Stimulated activated CD8-positive, alpha-beta memory T cell treated with anti-CD3 and anti-CD28 coated beads, Interleukin-7, amount 100 ng/mL, for 4 hours (primary cell): ENCODE data around the gene SOX8.
"Not testable (repeated sequence)": the region's sequence is repeated elsewhere in the genome, so short reads cannot be mapped to it uniquely, and the experiment has no call there.

Experiments
- DNase-seq, 2 donors: peaks; one replicate each; pipeline ENCODE4 v3.0.0-alpha.2; 2020; ENCODE audit warnings: low read depth in 2 of 2

SOX8 gene

DNA sequence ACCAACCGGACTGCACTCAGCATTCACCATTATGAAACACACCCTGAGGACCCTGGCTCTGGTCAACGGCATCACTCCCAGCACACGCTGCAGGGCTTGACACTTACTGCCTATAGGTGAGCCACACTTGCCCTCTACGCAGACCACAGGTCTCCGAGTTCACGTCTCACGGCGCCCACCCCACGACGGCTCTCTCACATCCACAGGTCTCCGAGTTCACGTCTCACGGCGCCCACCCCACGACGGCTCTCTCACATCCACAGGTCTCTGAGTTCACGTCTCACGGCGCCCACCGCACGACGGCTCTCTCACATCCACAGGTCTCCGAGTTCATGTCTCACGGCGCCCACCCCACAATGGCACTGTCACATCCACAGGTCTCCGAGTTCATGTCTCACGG is 25.8 kb upstream of the SOX8 start:
- not testable (repeated sequence) for DNase-seq

DNA sequence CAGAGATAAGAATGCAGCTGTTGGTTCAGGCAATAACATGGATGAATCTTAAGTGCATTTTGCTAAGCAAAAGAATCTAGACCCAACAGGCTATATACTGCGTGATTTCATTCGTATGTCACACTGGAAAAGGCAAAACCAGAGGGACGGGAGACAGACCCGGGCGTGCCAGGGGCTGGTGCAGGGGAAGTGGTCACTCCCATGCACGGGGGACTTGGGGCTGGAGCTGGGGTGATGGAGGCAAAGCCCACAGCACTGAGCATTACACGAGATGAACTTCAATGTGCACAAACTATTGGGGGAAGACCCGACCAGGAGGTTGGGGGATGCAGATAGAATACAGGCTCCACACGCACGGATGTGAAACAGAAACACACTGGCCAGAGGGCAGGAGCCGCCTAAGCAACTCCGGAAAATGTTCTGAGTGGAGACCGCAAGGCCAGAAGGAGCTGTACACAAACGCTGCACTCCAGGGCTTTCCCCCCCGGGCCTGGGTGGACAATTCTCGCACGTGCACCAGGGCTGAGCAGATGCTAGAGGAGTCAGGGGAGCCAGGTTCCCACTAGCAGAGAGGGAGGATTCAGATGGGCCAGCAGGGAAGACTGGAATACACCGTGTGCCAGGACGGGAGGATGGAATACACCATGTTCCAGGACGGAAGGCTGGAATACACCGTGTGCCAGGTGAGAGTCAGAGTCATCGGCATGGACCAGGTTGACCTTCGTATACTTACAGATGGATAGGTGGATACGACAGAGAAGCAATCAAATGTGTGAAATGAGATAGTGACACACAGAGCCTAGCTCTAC is 22.1 kb upstream of the SOX8 start:
- DNase-seq: no peak

DNA sequence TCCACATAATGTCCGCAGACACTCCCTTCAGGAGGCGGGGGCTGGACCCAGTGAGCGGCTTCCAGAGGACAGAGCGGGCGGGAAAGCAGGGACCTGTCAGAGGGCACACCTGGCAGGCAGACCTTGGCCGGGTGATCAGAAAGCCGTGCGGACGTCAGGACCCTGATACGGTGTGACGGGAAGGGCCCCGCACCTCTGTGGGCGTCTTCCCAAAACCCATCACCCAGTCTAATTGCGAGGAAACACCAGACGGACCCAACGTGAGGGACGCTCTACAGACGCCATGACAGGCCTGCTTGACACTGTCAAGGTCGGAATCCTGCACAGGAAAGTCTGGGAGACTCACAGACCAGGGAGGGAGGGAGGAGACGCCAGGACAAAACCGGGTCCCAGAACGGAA is 19.2 kb upstream of the SOX8 start:
- no peak for DNase-seq

DNA sequence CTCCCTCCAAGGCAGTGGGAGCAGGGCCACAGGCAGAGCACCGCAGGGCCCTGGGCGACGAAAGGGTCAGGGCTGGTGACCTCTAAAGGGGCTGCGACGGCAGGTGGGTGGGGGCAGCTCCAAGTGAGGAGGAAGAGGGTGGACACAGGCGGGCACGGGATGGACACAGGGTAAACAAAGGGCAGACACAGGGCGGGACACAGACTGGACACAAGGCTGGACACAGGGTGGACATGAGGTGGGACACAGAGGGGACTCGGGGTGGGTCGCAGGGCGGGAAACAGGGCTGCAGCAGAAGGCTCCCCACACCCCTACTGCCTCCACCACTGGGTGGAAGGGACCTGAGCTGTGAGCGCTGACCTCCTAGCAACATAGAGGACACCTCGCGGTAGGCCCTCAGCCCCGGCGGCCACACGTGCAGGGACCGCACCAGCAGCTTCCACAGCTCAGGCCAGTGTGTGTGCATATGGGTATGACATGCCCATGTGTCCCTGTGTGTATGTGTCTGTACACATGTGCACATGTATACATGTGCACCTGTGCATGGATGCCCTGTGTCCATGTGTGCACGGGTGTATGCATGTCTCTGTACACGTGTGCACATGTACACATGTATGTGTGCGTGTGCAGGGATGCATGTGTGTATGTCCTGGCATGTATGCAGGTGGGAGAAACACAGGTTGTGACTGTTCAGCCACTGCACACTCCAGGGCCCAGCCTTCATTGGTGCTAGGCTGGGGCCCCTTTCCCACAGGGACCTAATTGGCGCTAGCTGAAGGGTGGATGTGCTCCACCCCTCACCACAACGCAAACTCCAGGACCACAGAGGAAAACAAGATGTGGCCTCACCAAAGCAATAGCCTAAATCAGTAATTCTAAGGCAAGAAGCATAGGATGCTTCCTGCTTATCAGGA is 18.4 kb upstream of the SOX8 start:
- no peak for DNase-seq

DNA sequence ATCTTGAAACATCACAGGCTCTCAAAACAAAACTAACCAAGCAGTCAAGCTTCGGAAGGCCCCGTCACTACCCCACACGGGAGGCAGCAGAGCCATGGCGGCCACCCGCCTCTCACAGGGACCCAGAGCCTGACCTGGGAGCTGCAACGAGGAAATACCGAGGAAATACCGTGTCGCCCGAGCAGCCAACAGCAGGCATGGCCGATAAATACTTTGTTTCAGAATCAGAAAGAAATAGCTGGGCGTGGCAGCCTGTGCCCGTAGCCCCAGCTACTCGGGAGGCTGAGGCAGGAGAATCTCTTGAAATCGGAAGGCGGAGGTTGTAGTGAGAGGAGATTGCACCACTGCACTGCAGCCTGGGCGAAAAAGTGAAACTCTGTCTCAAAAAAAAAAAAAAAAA is 17.7 kb upstream of the SOX8 start:
- DNase-seq: no peak

DNA sequence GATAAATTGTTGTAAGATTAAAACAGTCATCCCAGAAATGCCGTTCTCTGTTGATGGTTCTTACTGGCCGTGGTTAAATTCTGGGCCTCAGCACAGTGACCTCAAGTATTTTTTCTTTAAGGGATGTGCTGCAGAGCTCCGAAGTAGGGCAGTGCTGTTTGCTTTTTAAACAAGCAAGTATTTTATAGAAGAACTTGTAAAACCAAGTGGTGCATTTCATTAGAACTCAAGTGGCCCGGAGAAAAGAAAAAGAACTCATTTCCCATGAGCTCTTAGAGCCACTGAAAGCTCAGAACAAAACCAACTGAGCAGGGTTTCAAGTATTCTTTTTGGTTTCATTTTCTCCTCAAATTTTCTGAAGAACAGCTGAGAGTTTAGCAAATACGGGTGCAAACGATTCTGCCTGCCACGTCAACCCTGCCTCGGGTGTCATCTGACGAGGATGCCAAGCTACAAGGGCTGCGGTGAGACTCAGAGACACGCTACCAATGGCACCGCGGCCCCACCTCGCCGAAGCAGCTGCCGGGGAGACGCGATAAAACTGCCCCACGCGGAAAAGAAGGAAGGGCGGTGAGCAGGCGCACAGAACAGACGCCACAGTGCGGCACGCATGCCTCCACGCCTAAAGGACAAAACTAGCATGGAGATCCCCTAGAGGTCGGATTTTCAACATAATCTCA is 17.1 kb upstream of the SOX8 start:
- peak in 1 of 2 donors; percentile 40 for DNase-seq

DNA sequence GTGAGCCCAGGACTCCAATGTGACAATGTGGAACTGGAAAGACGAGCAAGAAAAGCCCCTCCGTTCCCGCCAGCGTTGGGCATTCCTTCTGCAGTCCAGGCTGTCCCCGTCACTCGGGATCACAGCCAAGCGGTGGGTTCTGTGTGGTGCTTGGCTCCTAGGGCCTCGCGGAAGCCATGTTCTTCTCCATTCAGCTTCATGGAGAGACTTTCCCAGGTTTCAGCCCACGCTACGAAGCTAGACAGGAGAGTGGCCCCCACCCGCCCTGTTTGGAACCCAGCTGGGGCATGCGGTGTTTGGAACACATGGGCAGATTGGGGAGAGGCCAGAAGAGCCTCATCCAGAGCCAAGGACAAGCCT is 16.6 kb upstream of the SOX8 start:
- no peak for DNase-seq

DNA sequence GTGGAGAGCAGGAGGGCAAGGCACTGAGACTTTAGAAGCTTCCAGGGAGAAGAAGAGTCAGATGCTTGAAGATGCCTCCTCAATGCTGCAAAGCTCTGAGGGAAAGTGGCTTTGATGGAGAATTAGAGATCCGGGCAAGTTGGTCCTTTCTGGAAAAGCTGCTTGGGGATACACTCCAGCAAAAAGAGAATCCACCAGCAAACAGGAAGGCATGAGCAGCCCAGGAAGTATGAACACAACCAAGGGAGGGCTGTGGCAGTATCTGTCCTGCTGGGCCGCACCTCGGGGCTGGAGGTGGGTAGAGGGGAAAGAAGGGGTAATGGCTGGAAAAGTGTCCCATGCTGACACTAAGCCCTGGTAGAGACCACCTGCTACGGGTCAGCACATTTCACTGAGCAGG is 16.1 kb upstream of the SOX8 start:
- no peak for DNase-seq

DNA sequence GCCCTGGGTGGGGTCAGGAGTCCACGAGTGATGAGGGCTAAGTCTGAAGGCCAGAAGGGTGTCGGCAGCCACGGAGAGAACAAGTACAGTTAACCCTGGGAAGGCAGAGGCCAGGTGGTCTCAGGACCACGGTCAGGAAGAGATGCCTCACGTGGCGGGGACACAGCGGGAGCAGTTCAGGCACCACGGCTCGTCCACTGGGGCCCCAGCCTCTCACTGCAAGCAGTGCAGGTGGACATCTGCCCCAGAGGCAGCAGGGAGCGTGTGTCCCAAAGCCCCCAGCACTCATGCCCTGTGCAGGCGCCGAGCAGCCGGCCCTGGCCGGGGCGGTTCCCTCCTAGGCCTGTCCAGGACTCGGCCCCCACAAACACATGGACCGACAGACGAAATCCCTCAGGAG is 15.5 kb upstream of the SOX8 start:
- DNase-seq: no peak

DNA sequence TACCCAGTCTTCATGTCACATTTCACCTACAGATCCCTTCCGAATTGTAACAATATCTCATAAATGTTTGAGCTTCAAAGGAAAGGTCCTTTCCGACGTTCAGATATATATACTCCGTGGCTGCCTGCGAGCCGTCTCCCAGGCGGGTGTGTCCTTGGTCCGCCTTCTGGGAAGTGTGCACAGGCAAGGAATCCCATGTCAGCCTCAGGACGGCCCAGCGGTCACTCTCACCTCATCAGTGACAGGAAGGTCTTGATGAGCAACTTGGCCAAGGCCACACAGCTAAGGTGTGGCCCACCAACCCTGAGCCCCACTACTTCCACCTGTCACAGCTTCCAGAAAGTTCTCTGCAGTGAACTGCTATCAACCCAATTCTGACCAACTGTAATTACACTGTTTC is 15.1 kb upstream of the SOX8 start:
- no peak for DNase-seq

DNA sequence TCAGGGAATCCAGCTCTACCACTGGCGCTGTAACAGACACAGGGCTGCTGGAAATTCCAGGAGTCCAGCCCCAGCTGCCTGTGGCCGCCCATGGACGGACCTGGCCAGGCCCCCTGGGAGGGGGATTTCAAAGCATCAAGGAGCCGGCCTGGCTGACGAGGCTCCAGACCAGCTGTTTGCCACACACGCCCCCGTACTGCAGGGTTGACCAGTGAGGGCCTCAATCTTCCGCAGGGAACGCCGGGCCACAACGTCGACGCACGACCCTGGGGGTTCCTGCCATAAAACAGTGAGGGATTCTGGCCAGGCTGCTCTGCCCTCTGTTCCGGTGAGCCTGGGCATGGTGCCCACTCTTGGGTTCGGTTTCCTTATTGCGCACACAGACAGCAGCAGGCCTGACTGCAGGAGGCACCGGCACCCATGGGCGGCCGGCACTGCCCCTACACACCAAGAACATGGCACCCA is 14.5 kb upstream of the SOX8 start:
- DNase-seq: no peak

DNA sequence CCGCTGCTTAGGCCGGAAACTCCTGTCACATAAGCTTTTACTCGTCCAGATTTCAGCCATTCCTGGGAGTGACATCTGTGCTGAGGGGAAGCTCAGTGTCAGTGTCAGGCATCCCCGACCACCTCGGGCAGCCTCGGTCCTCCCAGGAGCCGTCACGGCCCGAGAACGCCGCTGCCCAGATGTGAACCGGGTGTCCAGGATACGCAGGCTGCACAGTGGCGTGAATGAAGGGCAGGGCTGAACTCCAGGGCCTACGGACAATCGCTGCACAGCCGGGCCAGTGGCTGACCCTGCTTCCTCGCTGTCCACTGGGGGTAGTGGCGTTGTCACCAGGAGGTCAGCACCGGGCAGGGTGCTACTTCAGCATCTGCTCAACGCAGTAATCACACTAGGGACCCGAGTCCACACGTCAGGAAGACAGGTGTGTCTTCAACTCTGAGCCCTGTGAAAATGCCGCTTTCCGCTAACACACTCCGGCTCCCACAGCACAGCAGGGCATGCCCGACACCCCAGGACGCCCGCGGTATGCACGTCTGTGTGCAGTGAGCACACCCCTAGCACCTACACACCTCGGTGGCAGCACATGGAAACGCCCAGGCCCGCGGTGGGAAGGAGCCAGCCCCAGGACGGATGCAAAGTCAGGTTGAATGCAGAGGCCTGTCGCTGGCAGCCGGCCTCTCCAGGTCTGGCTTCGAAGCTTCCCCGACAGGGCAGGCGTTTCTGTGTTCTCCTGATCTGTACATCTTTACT is 13.8 kb upstream of the SOX8 start:
- DNase-seq: no peak

DNA sequence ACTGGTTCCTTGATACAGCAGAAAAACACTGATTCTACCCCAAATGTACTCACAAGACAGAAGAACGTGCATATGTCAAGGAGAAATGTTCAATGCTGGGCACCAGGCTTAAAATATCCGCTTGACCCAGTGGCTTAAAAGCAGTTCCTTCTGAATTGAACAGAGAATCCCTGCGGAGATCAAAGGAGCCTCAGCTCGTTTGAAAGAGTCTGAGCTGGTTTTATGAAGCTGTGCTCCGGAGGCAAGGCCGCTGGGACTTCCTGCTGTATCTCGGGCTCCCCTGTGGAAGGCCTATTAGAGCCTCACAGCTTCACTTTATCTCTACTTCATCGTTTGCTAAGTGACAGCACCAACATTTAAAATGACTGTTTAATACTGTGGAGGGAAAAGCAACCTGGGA is 12.9 kb upstream of the SOX8 start:
- no peak for DNase-seq

DNA sequence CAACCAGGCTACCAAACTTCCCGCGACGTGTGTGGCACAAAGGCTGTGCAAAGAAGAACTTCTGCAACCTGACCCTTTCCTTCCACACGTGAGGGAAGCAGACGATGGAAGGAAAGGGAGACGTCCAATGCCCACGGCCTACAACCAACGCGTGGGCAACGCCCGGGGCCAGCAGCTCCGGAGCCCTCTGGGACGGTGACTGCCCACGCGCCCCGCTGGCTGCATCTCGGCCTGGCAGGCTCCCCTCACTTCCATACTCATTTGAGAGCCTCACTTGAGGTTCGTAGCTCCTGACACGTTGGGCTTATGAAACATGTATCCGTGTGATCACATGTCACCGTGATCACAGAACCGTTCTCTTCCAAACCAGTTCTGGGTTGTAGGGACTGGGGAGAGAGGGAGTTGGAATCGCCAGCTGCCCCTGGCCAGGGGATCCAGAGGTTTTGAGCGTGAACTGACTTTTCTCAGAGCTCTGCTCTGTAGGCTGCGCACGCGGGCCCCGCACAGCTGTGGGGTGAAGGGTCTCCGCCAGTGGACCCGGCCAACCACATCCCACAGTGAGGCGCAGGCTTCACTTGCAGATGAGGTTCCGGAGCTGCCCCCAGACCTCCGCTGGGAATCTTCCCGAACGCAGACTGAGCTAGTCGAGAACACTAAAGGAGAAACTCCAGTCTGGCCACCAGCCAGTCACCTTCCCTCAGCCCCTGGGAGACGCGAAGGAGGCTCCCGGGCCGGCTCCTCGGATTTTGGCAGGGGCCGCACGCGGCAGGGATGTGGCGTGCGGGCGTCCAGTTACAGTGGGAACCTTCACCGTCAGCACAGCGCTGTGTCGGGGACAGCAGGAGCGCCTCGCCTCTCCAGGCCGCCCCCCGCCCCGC is 11.8 kb upstream of the SOX8 start:
- no peak for DNase-seq

DNA sequence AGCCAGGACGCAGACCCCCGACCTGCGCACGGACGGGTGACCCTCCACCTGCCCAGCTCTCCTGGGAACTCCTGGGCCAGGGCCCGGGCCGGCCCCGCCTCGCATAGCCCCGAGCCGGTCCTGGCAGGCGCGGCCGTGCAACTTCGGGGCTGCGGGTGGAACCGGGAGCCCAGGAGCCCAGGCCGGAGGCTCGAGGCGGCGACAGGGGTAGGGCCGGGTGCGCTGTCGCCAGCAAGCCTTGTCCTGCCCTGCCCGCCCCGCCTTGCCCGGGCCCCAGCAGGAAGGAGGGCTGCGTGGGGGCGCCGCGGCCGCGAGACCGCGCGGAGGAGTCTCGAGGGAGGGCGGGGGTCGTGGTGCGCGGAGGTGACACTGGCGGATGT is 11.2 kb upstream of the SOX8 start:
- DNase-seq: no peak

DNA sequence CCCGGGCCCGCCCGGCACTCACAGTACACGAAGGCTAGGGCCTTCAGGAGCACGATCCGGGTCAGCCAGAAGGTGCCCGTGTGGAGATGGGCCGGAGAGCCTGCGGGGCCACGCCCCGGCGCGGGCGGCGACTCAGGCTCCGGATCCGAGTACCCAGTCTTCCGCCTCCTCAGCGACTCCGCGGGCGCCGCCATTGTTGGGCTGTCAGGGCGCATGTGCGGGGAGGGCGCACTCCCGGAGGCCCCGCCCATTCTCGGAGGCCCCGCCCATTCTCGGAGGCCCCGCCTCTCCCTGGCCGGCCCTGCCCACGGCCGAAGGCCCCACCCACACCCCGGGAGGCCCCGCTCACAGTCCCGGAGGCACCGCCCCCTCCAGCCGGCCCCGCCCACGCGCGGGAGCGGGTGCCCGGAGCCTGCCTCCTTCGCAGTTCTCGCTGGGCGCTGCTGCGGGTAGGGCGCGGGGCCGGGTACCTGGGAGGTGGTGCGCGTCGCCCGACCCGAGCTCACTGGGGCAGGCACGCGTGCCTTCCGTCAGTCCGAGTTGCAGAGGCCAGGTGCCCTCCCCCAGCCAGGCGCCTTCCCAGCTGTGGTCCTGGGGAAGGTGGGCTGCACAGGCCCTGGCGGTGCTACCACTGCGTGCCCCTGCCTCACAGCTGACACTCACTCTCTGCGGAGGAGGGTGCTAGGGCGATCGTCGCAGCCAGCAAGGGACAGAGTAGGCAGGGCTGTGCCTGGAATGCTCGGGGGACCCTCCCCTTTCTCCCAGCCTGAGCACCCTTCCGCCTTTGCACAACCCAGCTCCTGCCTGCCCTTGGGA is 10.6 kb upstream of the SOX8 start, which contains the start of gene LMF1:
Gene LMF1, minus strand, starts transcription at position 219 of the 816 bp plus-strand sequence. Its CDS starts 4 bp downstream, at position 215.
- DNase-seq: peak; percentile 89 to 91

DNA sequence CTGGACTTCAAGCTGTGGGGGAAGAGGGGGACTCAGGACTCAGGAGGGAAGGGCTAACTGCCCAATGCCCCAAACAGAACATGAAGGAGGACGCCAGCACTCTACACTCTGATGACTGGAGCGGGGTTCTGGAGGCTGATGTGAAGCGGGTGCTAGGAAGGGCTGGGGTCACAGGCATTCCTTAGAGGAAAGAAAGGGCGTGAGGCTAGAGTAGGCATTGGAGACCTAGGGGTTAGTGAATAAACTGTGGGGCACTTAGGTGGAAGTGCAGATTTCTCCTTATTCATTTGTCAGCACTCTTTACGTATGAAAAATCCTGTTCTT is 10.0 kb upstream of the SOX8 start:
- no peak for DNase-seq

DNA sequence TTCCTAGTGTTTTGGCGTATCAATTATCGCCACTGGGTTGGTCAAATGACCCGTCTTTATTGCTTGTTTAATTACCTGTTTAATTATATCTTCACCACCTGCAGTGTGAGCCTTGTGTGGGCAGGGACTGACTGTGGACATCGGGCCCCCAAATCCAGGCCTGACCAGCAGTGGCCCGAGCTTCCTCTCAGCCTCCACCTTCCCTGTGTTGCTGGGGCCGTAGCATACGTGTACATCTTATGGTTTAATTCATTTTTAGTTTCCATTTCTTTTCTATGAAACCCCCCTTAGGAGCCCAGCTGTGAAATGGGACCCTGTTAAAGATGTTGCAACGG is 9.6 kb upstream of the SOX8 start:
- no peak for DNase-seq

DNA sequence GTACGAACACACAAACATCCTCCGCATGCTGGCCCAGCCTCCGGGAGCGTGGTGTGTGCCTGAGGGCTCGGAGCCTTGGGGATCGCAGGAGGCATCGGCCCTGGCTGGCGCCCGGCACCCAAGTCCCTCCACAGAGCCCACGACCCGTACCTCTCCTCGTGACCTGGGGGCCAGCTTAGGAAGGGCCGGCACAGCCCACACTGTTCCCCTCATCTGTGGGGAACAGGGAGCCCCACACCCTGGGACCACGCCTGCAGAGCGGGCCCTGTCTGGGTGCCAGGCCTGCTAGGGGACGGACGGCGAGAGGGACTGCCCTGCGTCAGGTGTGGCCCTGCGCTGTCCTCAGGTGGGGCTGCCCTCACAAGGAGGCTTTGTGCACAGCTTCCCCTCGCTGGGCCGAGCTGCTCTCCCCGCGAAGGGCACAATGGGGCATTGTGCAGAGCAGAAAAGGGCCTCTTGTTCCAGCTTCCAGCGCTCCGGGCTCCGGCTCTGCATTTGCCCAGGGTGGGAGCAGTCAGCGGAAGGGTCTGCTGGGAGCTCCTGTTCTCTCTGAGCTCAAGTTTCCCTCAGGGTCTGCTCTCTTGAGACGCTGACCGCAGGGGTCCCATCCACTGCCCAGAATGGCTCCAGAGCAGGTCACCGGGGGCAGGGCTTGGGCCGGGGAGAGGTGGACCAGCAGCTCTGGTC is 9.1 kb upstream of the SOX8 start:
- no peak for DNase-seq
